Central memory CD8-positive, alpha-beta T cell (primary cell): ENCODE data around the gene ADAMTSL3.

Experiments used
- ATAC-seq: fragments of 150-1000 bp; cut with Tn5 transposase; replicated peaks from 2 replicates; pipeline ENCODE4 v1.10.0; 2022; ENCODE audit warnings: mild to moderate bottlenecking, moderate FRiP score, moderate number of reproducible peaks; ENCODE audit not compliant: poor library complexity, severe bottlenecking; ENCODE audit errors: extremely low read depth
- DNase-seq, 2 donors: peaks; one replicate each; pipeline ENCODE4 v3.0.0; 2021; ENCODE audit warnings: low spot score in 2 of 2
- H3K27ac Mint-ChIP-seq: one replicate; pipeline ENCODE4 v1.8.0; 2022; ENCODE audit warnings: low read depth, mild to moderate bottlenecking, moderate library complexity, mixed read lengths
- H3K27me3 Mint-ChIP-seq: one replicate; pipeline ENCODE4 v1.8.0; 2022; ENCODE audit warnings: mixed read lengths
- H3K36me3 Mint-ChIP-seq: one replicate; pipeline ENCODE4 v1.8.0; 2022; ENCODE audit warnings: mild to moderate bottlenecking, moderate library complexity, mixed read lengths; ENCODE audit not compliant: insufficient read depth
- H3K4me1 Mint-ChIP-seq: one replicate; pipeline ENCODE4 v1.8.0; 2022; ENCODE audit warnings: mixed read lengths
- H3K4me3 Mint-ChIP-seq: one replicate; pipeline ENCODE4 v1.8.0; 2022; ENCODE audit warnings: mild to moderate bottlenecking, moderate library complexity, mixed read lengths
- H3K9me3 Mint-ChIP-seq: one replicate; pipeline ENCODE4 v1.8.0; 2022; ENCODE audit warnings: mixed read lengths

The ADAMTSL3 gene

DNA sequence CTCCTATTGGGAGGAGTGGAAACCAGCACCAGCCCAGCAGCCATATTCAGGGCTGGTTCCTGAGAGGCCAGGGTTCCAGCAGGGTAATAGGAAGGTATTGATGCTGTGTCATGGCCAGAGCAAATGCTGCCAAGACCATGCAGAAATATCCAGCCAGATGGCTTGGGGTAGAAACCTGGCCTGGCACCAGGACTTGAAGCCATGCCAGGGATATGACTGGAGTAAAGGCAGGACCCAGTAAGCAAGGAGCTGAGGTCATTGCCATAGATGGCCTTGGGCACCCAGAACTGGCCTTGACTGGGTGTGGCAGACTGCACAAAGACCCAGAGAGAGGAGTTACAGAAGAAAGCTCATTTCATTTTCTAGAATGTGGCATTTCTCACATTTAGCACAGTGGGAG lies 324.1 kb downstream of the ADAMTSL3 start:
- no peak for DNase-seq
- Mint-ChIP-seq H3K36me3 (peaks cover 3% of the 10 kb centered on the region), H3K9me3 (no peaks in the 10 kb centered on the region), H3K4me3 (no peak overlapping the region), H3K27me3 (peaks cover 28% of the 10 kb centered on the region), H3K4me1 (no peaks in the 10 kb centered on the region), H3K27ac (no peak overlapping the region)
- ATAC-seq, result no peak

DNA sequence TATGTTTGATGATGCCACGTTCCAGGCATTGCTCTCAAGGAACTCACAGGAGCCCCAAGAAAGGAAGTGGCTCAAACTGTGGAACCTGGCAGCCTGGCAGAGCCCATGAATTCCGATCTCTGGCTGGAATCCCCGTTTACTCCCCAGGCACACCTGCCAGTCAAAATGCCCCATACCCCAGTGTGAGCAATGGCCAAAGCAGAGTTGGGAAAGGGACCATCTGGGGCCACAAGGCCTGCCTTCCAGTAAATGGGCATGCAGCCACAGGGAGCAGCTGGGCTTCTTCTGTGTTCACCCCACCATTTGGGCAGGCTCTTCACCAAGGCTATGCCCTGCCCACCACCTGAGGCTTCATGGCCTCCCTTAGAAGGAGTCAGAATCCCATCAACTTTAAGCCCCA lies 324.7 kb downstream of the ADAMTSL3 start:
- Mint-ChIP-seq H3K9me3 (no peaks in the 10 kb centered on the region), H3K4me3 (no peak overlapping the region), H3K36me3 (peaks cover 3% of the 10 kb centered on the region), H3K27me3 (peaks cover 28% of the 10 kb centered on the region), H3K27ac (no peak overlapping the region), H3K4me1 (no peaks in the 10 kb centered on the region)
- ATAC-seq (no peak), DNase-seq (no peak)

DNA sequence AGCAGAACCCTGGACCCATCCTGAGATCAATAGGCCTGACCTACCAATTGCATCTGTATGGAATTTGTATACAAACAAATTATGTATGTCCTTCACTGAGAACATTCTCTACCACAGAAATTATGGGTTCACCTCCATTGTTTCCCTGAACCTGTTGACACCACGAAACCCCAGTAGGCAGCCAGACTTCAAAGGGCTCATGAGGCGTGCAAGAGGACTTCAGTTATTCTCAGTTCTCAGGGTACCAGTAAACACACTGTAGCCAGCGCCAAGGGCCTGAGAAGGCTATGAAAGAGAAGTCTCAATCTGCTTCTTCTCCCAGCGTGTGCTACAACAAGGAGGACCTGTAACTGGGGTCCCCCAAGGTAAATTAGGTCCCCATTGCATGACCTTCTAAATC lies 326.7 kb downstream of the ADAMTSL3 start:
- Mint-ChIP-seq H3K4me3 (no peak overlapping the region), H3K4me1 (no peaks in the 10 kb centered on the region), H3K27ac (no peak overlapping the region), H3K36me3 (peaks cover 3% of the 10 kb centered on the region), H3K9me3 (no peaks in the 10 kb centered on the region), H3K27me3 (peaks cover 21% of the 10 kb centered on the region)
- ATAC-seq (no peak), DNase-seq (no peak)

DNA sequence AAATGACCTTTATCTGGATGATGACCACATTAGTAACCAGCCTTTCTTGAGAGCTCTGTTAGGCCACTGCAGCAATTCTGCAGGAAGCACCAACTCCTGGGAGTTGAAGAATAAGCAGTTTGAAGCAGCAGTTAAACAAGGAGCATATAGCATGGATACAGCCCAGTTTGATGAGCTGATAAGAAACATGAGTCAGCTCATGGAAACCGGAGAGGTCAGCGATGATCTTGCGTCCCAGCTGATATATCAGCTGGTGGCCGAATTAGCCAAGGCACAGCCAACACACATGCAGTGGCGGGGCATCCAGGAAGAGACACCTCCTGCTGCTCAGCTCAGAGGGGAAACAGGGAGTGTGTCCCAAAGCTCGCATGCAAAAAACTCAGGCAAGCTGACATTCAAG lies 328.8 kb downstream of the ADAMTSL3 start:
- Mint-ChIP-seq H3K9me3 (no peaks in the 10 kb centered on the region), H3K4me3 (no peak overlapping the region), H3K4me1 (no peaks in the 10 kb centered on the region), H3K36me3 (peaks cover 3% of the 10 kb centered on the region), H3K27ac (no peak overlapping the region), H3K27me3 (no peaks in the 10 kb centered on the region)
- ATAC-seq, result no peak
- no peak for DNase-seq

DNA sequence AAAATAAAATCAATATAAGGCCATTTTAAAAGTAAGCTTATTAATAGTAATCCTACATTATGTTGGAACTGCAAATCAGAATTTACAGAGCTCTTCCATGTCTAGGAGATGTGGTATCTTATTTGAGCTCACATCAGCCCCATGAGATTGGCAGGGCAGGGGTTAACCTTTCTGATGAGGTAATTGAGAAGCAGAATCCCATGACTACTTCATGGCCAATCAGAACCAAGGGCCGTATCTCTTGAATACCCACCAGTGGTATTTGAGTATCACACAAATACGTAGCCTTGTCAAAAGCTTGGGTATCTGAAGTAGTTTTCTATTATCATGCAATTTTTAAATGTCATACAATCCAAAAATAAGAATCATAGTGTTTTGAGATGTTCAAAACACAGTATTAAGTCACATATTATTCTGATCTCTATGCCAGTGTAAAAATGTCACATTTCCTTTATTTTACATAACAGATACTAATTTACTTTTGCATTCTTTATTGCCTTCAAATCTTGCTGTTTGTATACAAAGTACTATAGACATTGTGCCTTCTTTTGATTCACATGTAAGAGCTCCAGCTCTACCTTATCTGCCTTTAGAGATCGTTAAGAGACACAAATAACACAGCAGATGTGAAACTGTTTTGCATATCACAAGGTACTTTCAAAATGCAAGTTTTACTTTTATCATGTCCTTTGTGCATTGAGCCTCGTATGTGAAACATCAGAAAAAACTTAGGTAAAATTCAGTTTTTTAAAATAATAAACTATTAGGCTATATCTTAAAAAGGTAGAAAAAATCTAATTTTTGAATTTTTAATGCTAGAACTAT lies 329.9 kb downstream of the ADAMTSL3 start:
- DNase-seq, result no peak
- Mint-ChIP-seq H3K4me3 (no peak overlapping the region), H3K27ac (no peak overlapping the region)

DNA sequence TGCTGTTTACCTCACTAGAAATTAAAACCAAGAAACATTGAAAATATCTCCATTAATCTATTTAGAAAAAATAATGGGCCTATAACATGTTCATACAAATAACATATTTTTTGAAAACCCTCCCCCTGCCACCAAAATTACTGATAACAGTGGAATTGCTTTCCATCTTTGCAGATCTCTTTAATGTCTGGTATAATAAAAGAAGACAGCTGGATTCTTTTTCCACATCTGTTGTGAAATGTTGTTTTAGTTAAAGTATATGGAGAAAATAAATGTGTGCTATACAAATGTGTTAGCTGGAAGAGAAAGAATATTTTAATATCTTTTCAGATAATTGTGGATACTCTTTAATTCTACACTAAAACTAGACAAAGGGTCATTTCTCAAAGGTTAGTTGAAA lies 330.7 kb downstream of the ADAMTSL3 start:
- DNase-seq (no peak), ATAC-seq (no peak)
- no peak overlapping the region for H3K4me3 Mint-ChIP-seq
- peaks cover 3% of the 10 kb centered on the region for H3K36me3 Mint-ChIP-seq
- H3K9me3 Mint-ChIP-seq, result no peaks in the 10 kb centered on the region
- no peaks in the 10 kb centered on the region for H3K4me1 Mint-ChIP-seq
- no peaks in the 10 kb centered on the region for H3K27me3 Mint-ChIP-seq
- no peak overlapping the region for H3K27ac Mint-ChIP-seq

More for the DNA sequence above, 329.9 kb downstream of the ADAMTSL3 start:
- Mint-ChIP-seq H3K36me3 (peaks cover 3% of the 10 kb centered on the region), H3K27me3 (no peaks in the 10 kb centered on the region), H3K4me1 (no peaks in the 10 kb centered on the region), H3K9me3 (no peaks in the 10 kb centered on the region)
- ATAC-seq, result no peak

DNA sequence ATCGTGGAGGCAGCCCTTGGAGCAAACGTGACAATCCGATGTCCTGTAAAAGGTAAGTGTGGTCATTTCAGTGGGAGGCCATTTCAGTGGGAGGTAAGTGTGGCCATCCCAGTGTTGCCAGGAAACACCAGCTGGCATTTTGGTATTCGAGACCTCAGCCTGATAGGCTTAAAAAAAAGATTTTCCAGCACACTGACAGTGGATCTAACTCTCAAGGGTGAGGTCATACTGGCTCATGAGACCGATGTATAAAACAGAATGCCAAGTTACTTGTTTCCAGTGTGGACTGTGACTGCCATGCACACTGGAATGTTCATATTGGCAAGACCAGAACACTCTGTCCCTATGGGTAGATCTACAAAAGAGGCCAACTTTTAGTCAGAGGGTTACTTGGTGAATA lies 337.2 kb downstream of the ADAMTSL3 start:
- H3K4me3 Mint-ChIP-seq, result no peak overlapping the region
- DNase-seq (no peak), ATAC-seq (no peak)
- H3K27me3 Mint-ChIP-seq, result peaks cover 10% of the 10 kb centered on the region
- H3K36me3 Mint-ChIP-seq, result no peaks in the 10 kb centered on the region
- H3K27ac Mint-ChIP-seq, result no peak overlapping the region
- no peaks in the 10 kb centered on the region for H3K4me1 Mint-ChIP-seq
- no peaks in the 10 kb centered on the region for H3K9me3 Mint-ChIP-seq

DNA sequence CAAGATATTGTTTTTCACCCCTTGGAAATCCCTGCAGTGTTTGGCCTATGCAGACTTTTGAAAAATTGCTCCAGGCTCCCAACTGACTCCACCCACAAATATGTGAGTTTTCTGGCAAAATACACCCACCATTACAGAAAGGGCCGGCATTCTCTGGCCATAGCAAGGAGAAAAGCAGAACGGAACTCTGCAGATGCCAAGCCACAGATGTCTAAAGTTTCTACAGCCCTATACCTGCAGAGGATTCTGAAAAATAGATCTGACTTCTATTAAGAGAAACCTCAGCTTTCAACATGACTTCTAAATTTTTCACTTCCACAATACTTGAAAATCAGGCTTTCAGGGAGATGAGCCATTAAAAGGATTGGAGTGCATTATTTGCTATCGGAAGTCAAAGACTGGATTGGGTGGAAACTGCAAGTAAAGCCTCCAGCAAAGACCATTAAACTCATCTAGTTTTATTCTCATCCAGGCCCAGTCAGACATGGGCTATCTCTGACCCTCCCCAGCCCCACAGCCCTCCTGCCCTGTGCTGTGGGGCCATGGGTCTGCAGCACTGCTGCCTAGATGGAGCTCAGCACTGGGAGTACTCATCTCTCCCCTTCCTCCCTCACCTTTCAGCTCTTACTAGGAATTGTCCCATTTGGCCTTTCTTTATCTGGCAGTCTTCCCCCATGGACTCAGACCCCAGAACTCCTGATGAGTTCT lies 338.6 kb downstream of the ADAMTSL3 start:
- Mint-ChIP-seq H3K27ac (no peak overlapping the region), H3K4me3 (no peak overlapping the region), H3K9me3 (no peaks in the 10 kb centered on the region), H3K27me3 (peaks cover 10% of the 10 kb centered on the region), H3K36me3 (no peaks in the 10 kb centered on the region), H3K4me1 (no peaks in the 10 kb centered on the region)
- DNase-seq (no peak), ATAC-seq (no peak)

DNA sequence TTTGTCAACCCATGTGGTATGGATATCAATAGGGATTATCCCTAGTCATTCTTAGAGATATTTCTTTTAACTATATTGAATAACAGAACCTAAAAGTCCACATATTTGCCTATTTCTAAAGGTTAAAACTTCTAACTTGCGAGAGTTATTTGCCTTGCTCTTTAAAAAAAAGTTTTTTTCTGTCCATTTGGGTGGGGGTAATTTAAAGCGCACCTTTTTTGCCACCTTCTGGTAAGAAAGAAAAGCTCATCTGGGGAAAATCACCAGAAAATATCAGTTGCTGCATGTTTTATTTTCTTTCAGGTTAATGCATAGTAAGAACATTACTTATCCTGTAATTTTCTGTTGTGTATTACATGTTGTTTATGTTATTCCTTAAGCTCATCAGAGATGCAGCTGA lies 339.7 kb downstream of the ADAMTSL3 start:
- no peak for ATAC-seq
- no peak for DNase-seq
- H3K4me1 Mint-ChIP-seq, result no peaks in the 10 kb centered on the region
- H3K9me3 Mint-ChIP-seq, result no peaks in the 10 kb centered on the region
- H3K4me3 Mint-ChIP-seq, result no peak overlapping the region
- H3K27ac Mint-ChIP-seq, result no peak overlapping the region
- no peaks in the 10 kb centered on the region for H3K36me3 Mint-ChIP-seq
- H3K27me3 Mint-ChIP-seq, result peaks cover 10% of the 10 kb centered on the region

DNA sequence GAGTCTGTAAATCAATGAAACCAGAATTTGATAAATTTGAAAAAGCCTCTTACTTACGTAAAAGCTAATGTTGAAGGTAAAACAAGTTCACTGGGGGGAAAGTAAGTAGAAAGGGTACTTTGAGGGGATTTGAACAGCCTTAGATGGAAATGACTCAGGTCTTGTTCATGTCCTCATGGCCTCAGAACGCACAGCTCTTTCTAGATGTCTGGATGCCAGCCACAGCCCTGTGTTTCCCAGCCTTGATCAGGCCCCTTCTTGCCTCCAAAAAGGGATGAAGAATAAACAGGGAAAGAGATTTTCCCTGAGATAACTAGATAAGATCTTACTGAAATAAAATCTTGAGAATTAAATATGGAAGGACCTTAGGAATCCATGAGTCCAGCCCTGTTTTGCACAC lies 344.6 kb downstream of the ADAMTSL3 start:
- no peak for DNase-seq
- Mint-ChIP-seq H3K27me3 (no peaks in the 10 kb centered on the region), H3K4me1 (no peaks in the 10 kb centered on the region), H3K27ac (no peak overlapping the region), H3K9me3 (peaks cover 6% of the 10 kb centered on the region), H3K36me3 (peaks cover 3% of the 10 kb centered on the region), H3K4me3 (no peak overlapping the region)
- ATAC-seq, result no peak

DNA sequence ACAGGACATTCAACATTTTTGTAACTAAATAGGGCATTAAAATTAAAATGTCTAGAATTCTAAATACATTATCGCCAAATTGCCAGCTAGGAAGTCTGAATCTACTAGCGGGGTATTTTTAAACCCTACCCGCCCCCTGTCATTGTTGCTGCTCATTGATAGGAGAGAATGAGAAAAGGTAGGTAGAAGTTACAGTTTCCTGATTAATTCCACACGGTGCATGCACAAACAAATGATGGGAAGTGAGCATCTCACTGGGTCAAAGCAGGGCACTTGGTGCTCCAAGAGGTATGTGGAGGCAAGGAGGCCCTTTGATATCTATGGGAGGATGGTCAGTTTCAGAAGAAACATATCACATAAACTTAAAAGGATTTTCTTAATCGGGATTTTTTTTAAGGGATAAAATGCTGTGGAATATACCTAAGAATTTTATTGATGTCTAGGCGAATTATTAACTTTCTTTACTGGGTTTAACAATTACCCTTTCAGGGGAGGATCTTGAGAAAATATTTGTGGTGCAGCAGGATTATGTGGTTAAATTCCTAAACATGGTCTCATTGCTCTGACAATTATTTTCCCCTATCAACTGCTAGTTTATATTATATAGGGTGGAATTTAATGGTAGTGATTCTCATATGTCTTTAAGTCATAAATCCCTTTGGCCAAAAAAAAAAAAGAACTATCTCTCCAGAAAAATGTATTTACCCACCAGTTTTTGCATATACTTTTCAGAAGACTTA lies 345.6 kb downstream of the ADAMTSL3 start:
- no peak overlapping the region for H3K27ac Mint-ChIP-seq
- peaks cover 7% of the 10 kb centered on the region for H3K27me3 Mint-ChIP-seq
- ATAC-seq, result no peak
- peaks cover 6% of the 10 kb centered on the region for H3K9me3 Mint-ChIP-seq
- H3K4me3 Mint-ChIP-seq, result no peak overlapping the region
- H3K4me1 Mint-ChIP-seq, result no peaks in the 10 kb centered on the region
- DNase-seq, result no peak
- peaks cover 5% of the 10 kb centered on the region for H3K36me3 Mint-ChIP-seq

DNA sequence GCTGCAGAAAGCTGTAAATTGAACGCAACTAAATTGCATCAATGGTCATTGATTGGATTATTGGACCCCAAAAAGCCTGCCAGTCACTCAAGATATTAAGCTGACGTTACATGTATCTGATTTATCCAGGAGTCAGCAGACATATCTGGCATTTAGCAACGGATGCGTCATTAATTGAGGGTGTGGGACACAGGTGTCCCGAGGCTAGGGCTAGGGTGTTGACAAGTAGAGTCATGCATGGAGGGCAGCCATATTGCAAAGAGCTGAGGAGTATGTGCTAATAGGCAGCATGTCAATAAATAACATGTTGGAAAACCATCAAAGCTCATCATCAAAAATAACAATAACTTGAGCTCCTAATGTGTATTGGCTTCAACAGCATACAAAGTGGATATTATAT lies 347.1 kb downstream of the ADAMTSL3 start:
- H3K4me1 Mint-ChIP-seq, result no peaks in the 10 kb centered on the region
- H3K27ac Mint-ChIP-seq, result no peak overlapping the region
- DNase-seq (no peak), ATAC-seq (no peak)
- H3K4me3 Mint-ChIP-seq, result no peak overlapping the region
- H3K9me3 Mint-ChIP-seq, result peaks cover 6% of the 10 kb centered on the region
- H3K27me3 Mint-ChIP-seq, result peaks cover 11% of the 10 kb centered on the region
- H3K36me3 Mint-ChIP-seq, result peaks cover 5% of the 10 kb centered on the region
